AG04449 (cell line): Measurements from ENCODE around the gene HDAC10.
"Not testable (repeated sequence)": the region's sequence is repeated elsewhere in the genome, so short reads cannot be mapped to it uniquely, and the experiment has no call there.

Source experiments
- CTCF ChIA-PET: fragments of 350-600 bp; formaldehyde crosslinking; extraction: SDS; loops from one replicate; lab custom pipeline; 2021; ENCODE audit warnings: antibody characterized with exemption; lab: Yijun Ruan, JAX
- POLR2A ChIA-PET: fragments of 400-600, 350-600 bp; formaldehyde crosslinking; extraction: SDS; loops from one replicate; lab custom pipeline; 2020; ENCODE audit warnings: antibody characterized with exemption, inconsistent platforms; lab: Yijun Ruan, JAX
- DNase-seq: peaks from one replicate; pipeline ENCODE4 v3.0.0-alpha.2; 2010; ENCODE audit warnings: low read depth, low spot score
- H3K4me3 ChIP-seq: 2 replicates; pipeline ENCODE4 v1.5.1; 2011; ENCODE audit warnings: low read depth, mild to moderate bottlenecking, control low read depth, low read length
- TF ChIP-seq, protein P1 (sequence below): IDR thresholded peaks from one replicate; pipeline ENCODE4 v1.5.1; 2011; ENCODE audit warnings: mild to moderate bottlenecking, moderate library complexity, low read length, control low read depth, inconsistent platforms; ENCODE audit not compliant: insufficient read depth; ENCODE audit errors: missing control alignments

Gene HDAC10

DNA sequence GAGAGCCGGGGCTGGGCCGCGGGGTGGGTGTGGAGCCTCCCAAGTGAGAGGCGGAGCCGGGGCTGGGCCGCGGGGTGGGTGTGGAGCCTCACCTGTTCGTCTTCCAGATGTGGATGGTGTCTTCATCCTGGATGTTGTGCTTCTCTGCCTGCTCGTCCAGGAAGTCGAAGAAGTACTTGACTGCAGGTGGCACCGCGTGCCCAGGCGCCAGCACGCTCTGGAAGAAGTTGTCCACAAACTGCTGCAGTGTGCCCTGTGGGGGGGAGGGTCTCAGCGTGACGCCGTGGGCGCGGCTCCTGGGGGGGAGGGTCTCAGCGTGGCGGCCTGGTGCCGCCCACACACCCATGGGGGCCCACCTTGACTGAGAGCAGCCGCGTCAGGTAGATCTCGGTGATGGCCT is 26.7 kb upstream of the HDAC10 start:
- ChIA-PET CTCF (interaction anchor here (2.1 to 2.5 kb wide), 2 partner anchors 44 to 51 kb away, joined by 11 to 49 read pairs; partner anchors contain the start of gene DENND6B), POLR2A (no interaction called here)
- no peak for DNase-seq
- H3K4me3 ChIP-seq: no peak overlapping the region
- TF ChIP-seq, protein P1, sequence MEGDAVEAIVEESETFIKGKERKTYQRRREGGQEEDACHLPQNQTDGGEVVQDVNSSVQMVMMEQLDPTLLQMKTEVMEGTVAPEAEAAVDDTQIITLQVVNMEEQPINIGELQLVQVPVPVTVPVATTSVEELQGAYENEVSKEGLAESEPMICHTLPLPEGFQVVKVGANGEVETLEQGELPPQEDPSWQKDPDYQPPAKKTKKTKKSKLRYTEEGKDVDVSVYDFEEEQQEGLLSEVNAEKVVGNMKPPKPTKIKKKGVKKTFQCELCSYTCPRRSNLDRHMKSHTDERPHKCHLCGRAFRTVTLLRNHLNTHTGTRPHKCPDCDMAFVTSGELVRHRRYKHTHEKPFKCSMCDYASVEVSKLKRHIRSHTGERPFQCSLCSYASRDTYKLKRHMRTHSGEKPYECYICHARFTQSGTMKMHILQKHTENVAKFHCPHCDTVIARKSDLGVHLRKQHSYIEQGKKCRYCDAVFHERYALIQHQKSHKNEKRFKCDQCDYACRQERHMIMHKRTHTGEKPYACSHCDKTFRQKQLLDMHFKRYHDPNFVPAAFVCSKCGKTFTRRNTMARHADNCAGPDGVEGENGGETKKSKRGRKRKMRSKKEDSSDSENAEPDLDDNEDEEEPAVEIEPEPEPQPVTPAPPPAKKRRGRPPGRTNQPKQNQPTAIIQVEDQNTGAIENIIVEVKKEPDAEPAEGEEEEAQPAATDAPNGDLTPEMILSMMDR: no peak

DNA sequence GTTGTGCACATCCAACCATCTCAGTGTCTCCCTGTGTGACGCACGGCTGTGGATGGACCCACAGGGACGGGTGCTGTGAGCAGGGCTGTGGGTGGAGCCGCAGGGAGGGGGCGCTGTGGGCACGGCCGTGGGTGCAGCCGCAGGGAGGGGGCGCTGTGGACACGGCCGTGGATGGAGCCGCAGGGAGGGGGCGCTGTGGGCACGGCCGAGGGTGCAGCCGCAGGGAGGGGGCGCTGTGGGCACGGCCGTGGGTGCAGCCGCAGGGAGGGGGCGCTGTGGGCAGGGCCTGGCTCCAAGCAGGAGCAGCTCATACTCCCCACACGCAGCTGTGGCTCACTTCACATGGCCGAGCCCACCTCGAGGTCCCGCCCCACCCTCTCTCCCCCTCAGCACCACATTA is 25.1 kb upstream of the HDAC10 start:
- POLR2A ChIA-PET: interaction anchor here (0.7 kb wide), 1 partner anchor 29 kb away, joined by 3 read pairs; no protein-coding TSS in a partner anchor
- DNase-seq: no peak
- CTCF ChIA-PET: interaction anchor here (0.6 to 2.7 kb wide), 26 partner anchors 8 to 153 kb away, joined by 3 to 49 read pairs (median 5); partner anchors contain the start of genes DENND6B, HDAC10 and PLXNB2

DNA sequence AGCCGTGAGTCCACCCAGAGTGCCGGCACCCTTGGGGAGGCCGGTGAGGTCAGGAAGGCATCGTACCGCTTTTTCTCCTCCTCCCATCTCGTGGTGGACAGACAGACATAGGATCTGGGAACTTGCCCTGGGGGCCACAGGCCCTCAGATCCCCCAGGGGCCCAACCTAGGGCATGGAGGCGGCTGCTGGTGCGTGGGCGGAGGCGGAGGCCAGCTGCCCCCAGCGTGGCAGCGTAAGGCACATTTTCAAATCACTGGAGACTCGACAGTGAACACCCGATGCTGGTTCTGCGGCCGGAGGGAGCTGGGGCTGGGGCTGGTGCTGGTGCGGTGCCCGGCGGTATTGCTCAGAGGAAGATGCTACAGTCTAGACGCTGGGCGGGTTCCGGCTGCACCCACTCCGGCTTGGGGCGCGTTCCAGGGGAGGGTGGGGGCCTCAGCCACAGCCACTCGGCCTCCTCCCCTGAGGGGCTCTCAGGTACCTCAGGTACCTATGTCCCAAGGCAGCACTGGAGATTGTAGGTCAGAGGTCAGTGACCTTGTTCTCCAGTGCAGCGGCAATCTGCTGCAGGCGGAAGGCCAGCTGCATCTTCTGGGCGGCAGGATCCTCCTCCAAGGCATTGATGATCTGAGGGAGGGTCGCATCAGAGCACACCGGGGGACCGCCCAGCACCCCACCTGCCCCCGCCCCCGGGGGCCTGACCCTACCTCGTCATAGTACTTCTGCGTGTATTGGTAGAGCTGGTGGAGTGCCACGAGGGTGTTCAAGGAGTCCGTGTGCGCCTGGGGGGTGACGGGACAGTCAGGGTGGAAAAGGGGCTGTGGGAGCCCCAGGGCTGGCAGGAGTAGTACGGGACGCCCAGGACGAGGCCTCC is 24.4 kb upstream of the HDAC10 start:
- CTCF ChIA-PET: interaction anchor here (0.6 to 2.7 kb wide), 23 partner anchors 8 to 66 kb away, joined by 3 to 49 read pairs (median 5); partner anchors contain the start of genes DENND6B, HDAC10 and PLXNB2
- DNase-seq: no peak
- TF ChIP-seq, protein P1: no peak
- no peak overlapping the region for H3K4me3 ChIP-seq
- POLR2A ChIA-PET: no interaction called here

More for the DNA sequence above, 25.1 kb upstream of the HDAC10 start:
- no peak overlapping the region for H3K4me3 ChIP-seq
- TF ChIP-seq, protein P1: peak; percentile 74

DNA sequence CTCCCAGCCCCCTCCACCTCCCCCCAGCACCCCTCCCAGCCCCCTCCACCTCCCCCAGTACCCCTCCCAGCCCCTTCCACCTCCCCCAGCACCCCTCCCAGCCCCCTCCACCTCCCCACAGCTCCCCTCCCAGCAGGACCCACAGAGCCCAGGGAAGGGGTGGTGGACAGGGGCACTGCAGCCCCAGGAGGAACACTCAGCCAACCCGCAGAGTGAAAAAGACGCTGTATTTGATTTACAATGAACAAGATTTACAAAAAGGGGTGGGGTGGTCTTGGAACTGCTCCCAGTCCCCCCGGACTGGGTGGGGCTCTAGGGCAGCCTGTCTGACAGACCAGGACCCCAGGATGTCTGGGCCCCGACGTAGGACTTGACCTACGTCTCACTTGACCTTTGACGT is 23.7 kb upstream of the HDAC10 start:
- H3K4me3 ChIP-seq: no peak overlapping the region
- POLR2A ChIA-PET: interaction anchor here (0.7 kb wide), 1 partner anchor 18 kb away, joined by 3 read pairs; no protein-coding TSS in a partner anchor
- CTCF ChIA-PET: interaction anchor here (0.8 to 3.8 kb wide), 7 partner anchors 14 to 53 kb away, joined by 3 to 19 read pairs (median 4); no protein-coding TSS in a partner anchor
- no peak for DNase-seq
- TF ChIP-seq, protein P1: no peak

DNA sequence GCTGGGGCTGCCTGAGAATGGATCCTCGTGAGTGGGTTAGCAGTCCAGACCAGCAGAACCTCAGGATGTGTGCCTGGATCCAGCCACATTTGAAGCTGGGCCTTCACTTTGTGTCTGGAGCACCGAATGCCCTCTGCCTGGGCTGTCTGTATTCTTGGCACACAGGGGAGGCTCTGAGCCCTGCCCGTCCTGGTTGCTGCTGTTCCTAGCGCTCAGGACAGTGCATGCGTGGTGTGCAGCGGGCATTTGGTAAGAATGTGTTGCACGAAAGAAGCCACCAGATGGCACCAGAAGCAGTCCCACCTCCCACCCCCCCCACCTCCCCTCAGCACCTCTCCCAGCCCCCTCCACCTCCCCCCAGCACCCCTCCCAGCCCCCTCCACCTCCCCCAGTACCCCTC is 23.2 kb upstream of the HDAC10 start:
- TF ChIP-seq, protein P1: peak; percentile 41
- CTCF ChIA-PET: interaction anchor here (0.6 to 3.8 kb wide), 8 partner anchors 8 to 54 kb away, joined by 3 to 19 read pairs (median 5); no protein-coding TSS in a partner anchor
- POLR2A ChIA-PET: interaction anchor here (0.7 kb wide), 1 partner anchor 18 kb away, joined by 3 read pairs; no protein-coding TSS in a partner anchor
- no peak overlapping the region for H3K4me3 ChIP-seq
- no peak for DNase-seq

DNA sequence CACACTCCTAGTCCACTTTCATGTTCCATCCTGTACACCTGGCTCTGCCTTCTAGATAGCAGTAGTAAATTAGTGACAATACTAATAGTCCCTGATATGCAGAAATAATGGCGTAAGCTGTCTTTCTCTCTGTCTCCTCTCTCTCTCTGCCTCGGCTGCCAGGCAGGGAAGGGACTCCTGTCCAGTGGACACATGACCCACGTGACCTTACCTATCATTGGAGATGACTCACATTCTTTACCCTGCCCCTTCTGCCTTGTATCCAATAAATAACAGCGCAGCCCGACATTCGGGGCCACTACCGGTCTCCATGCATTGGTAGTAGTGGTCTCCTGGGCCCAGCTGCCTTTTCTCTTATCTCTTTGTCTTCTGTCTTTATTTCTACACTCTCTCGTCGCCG is 22.7 kb upstream of the HDAC10 start:
- CTCF ChIA-PET: interaction anchor here (0.6 to 4.9 kb wide), 11 partner anchors 9 to 68 kb away, joined by 3 to 31 read pairs (median 5); partner anchors contain the start of gene HDAC10
- DNase-seq, POLR2A ChIA-PET, H3K4me3 ChIP-seq: not testable (repeated sequence)

DNA sequence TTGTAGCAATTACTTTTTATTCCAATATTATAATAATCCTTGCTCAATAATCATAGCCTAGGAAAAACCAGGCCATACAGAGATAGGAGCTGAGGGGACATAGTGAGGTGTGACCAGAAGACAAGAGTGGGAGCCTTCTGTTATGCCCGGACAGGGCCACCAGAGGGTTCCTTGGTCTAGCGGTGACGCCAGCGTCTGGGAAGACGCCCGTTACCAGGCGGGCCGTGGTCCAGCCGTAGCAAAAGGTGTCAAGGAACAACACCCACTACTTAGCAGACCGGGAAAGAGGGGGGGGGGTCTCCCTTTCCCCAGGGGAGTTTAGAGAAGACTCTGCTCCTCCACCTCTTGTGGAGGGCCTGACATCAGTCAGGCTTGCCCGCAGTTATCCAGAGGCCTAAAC is 22.3 kb upstream of the HDAC10 start:
- POLR2A ChIA-PET: interaction anchor here (0.7 to 1.4 kb wide), 2 partner anchors 29 to 54 kb away, joined by 3 read pairs; no protein-coding TSS in a partner anchor
- not testable (repeated sequence) for H3K4me3 ChIP-seq, DNase-seq
- CTCF ChIA-PET: interaction anchor here (1.0 to 4.9 kb wide), 9 partner anchors 9 to 68 kb away, joined by 3 to 31 read pairs (median 7); partner anchors contain the start of gene HDAC10
